CMK (cell line): ENCODE results near the gene PRSS38.

Source experiments
- DNase-seq: peaks from one replicate; pipeline ENCODE4 v3.0.0-alpha.2; 2010; ENCODE audit warnings: low read depth

PRSS38 gene

DNA sequence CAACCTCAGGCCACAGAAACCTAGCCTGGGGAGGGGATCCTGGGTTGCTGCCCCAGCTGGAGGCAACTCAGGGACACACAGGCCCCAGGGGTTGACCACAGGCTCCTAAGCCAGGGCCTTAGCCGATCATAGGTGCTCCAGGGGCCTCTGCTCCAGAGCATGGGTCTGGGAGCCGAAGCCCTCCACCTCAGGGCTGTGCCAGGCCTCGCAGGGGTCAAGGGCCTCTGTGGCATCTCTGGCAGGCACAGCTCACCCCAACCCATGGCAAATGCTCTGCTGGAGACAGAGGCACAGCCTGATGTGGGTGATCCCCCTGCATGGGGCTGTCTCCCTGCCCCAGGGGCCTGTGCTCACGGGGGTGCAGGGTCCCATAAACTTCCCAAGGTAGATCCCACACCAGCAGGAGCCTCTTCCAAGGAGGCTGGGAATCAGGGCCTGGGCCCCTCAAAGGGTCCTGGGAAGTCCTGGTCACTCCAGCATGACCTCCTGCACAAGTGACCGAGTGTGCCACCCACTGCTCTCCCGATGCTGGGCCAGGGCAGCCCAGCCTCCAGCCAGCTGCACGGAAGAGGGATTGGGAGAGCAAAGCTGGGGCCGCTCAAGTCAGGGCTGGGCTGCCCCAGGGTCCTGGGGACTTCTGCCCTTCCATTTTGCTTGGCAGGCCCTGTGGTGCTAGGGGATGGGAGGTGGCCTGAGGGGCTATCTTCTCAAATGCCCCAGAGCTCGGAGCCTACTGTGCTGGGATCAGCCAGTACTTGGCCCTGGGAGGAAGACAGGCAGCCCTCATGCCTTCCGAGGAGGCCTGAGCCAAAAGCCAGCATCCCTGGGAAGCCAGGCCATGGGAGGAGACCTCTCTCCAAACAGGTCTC lies 22.2 kb upstream of the PRSS38 start:
- DNase-seq: no peak

DNA sequence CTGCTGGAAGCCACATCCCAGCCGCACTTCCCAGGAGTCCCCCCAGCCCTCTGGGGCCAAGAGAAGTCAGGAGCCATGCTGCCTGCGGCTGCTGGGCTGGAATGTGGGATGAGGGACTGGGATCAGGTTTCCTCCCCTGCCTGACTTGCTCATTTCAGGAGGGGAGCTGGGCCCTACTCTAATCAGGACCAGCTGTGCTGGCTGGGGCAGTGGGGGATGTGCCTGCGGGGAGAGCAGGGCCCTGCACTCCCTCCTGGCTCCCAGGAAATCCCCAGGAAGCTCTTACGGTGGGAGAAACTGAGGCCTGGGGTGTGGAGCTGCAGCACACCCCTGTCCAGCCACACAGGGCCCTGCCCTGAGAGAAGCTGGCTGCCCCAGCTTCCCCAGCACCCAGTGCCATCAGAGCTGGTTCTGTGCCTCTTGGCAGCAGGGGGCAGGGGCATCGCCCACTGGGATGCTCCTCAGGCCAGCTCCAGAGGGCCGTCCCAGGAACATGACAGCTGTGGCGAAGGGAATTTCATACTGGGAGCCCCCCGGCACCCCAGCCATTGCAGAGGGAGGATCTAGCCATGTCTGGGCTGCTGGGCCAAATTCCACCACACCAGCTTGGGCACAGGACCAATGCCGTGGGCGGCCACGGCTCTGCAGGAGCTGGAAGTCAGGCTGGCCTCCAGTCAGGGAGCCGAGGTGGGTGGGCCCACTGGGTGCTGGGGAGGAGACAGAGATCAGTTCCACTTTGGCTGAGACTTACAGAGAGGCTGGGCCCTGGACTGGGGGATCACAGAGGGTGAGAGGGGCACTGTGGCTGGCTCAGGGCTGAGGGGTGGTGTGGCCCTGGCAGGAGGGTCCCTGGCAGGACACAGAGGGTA lies 21.3 kb upstream of the PRSS38 start:
- no peak for DNase-seq

DNA sequence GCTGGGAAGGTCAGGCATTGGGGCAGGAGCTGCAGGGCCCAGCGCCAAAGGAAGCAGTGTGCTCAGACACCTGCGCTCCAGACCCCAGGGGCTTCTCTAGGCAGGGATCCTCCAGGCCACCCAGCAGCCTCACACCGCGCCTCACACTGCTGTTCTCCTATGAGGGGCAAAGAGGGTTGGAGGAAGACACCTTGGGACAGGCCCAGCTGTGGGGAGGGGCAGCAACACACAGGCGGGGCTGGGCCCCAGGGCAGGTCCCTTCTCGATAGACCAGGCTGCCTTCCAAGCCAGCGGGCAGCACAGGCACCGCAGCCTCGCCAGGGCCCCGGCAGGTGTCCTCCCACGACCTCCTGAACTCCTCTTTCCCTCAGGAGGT lies 20.7 kb upstream of the PRSS38 start:
- no peak for DNase-seq

DNA sequence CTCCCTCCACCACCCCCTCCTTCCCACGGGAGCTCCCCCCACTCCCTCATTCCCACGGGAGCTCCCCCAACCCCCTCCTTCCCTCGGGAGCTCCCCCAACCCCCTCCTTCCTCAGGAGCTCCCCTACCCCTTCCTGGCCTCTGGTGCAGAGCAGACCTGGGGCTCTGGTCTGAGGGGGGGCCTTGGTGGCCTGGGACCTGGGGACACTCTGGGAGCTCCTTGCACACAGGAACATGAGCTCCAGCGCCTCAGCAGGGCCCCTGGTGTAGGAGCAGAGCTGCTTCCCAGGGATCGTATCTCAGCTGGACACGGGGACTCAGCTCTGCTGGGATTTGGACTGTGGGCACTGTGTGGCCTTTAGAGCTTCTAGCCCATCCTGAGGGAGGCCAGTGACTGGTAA lies 19.7 kb upstream of the PRSS38 start:
- DNase-seq: no peak

DNA sequence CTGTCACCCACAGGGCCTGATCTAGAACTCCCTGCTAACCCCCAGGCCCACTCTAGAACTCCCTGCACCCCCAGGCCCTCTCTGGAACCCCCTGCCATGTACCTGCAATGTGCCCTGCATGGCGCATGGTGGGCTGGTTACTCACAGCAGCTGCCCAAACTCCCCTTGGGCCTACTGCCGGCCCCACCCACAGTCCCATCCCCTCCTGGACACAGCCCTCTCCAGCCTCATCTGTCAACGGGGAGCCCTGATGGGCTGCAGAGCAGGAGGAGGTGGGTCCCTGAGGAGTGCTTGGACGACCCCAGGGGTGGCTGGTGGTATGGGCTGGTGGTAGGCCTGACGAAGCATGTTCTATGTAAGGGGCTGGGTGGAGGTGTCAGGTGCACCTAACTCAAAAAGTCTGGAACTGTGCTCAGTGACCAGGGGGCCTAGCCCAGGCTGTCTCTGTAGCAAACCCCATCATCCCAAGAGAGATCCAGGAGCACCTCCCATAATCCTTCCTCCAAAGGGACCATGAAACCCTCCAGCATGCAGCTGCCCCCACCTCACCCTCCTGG lies 19.0 kb upstream of the PRSS38 start:
- no peak for DNase-seq

DNA sequence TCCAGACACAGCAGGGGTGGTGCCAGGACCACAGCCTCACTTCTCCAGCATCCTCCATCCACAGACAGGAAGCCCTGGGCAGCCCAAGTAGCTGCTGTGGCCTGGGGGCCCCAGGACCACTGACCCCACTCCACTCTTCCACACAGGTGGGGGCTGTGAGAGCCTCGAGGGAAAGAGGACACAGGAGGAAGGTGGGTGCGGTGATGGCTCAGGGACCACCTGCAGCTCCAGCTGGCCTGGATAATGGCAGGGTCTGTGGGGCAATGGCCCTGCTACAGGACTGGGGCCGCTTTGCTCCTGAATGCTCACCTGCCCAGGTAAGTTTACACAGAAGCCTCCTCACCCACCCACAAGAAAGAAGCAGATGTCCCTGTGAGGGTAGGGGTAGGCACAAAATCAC lies 18.3 kb upstream of the PRSS38 start:
- no peak for DNase-seq

DNA sequence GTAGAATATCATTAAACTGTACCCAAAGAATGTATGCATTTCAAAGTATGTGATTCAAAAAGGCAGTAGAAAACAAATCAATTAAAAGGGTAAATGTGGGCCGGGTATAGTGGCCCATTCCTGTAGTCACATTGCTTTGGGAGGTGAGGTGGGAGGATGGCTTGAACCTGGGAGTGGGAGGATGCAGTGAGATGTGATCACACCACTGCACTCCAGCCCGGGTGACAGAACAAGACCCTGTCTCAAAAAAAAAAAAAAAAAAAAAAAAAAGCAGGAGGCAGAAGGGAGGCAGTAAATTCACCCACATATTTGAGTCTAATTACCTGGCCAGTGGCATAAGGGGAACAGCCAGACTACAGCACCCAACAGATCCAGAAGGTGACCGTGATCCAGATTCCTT lies 17.9 kb upstream of the PRSS38 start:
- DNase-seq: no peak

DNA sequence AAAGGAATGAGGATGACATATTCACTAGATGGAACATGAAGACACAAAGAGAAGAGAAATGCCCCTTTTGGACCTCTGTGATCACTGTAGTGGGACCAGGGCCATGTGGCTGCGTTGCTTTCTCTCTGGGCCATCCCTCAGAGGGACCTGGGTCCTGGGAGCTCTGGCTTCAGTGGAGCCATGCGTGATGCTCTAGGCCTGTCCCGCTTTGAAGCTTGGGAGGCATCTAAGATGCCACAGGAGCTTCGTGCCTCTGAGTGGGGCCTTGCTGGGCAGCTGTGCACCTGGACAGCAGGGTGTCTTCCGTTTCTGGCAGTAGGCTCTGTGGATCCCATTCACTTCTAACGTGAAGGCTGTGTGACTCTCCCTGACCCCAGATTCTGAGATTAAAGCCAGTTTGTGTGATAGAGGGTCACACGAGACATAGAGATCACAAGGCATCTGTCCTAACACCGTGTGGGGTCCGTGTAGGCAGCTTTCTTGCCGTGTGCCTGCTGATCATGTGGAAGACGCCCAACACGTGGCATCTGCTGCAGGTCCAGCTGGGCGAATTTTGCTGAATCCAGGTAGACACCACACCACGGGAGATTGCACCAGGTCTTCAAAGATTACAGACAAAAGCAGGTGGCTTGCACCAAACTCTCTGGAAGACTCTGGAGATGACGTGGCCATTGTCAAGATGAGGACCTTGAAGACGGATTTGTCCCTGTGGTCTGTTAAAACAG lies 17.2 kb upstream of the PRSS38 start:
- no peak for DNase-seq

DNA sequence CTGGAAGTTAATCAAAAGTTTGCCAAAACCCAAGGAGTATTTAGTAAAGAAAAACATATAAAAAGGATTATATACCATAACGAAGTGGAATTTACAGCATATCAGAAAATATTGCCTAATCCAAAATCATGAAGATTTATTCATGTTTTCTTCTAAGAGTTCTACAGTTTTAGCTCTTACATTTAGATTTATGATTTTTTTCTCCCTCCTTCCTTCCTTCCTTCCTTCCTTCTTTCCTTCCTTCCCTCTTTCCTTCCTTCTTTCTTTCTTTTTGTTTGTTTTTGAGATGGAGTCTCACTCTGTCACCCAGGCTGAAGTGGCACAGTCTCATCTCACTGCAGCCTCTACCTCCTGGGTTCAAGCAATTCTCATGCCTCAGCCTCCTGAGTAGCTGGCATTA lies 15.7 kb upstream of the PRSS38 start:
- no peak for DNase-seq

DNA sequence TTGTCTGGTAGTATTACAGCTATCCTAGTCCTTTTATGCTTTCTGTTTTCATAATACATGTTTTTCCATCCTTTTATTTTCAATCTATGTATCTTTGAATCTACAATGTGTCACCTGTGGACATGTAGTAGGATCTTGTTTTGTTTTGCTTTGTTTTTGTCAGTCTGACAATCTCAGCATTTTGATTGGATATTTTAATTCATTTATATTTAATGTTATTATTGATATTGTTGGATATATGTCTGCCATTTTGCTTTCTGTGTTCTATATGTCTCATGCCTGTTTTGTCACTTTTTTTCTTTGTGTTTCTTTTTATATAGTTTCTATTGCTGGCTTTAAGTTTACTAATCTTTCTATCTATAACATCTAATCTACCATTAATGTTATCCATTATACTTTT lies 11.5 kb upstream of the PRSS38 start:
- DNase-seq: no peak

DNA sequence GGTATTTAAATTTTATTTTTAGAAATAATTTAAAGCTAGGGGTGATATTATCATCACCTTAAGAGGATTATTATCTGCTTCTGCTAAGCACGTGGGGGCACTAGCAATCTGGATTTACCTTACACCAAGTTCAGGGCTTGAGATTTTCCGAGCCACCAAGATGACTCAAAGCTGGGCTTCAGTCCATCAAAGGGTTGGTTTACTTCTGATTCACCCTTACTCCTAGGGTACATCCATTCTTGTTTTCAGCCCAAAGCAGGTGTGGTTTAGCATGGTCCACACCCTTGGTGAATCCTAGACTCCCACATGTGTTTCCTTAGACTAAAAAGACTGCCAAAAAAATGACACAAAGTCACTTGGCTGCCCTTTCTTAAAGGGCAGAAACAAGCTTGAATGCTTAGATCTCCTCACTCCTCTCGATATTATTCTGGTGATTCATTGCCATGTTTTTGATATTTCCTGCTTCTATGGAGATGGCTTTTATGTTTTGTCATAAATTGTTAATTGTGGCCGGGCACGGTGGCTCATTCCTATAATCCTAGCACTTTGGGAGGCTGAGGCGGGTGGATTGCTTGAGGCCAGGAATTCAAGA lies 9.8 kb upstream of the PRSS38 start:
- DNase-seq: no peak

DNA sequence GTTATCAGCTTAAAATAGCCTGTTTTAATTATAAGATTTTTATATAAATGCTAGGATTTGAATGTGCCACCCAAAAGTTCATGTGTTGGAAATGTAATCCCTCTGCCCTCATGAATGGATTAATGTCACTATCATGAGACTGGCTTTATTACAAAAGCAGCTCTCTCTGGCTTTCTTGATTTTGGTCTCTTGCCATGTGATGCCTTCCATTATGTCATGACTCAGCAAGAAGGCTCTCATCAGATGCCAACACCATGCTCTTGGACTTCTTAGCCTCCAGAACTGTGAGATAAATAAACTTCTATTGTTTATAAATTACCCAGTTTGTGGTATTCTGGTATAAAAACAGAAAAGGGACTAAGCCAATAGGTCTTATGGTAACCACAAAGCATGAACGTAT lies 6.9 kb upstream of the PRSS38 start:
- no peak for DNase-seq

DNA sequence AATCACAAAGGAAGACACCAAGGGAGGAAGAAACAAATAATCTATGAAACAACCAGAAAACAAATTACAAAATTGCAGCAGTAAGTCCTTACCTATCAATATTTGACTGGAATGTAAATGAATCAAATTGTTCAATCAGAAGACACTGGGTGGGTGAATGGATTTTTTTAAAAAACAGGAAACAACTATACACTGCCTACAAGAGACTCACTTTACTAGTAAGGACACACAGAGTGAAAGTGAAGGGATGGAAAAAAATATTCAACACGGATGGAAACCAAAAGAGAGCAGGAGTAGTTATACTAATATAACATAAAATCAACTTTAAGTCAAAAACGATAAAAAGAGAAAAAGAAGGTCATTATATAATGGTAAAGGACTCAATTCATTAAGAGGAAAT lies 6.4 kb upstream of the PRSS38 start:
- no peak for DNase-seq

DNA sequence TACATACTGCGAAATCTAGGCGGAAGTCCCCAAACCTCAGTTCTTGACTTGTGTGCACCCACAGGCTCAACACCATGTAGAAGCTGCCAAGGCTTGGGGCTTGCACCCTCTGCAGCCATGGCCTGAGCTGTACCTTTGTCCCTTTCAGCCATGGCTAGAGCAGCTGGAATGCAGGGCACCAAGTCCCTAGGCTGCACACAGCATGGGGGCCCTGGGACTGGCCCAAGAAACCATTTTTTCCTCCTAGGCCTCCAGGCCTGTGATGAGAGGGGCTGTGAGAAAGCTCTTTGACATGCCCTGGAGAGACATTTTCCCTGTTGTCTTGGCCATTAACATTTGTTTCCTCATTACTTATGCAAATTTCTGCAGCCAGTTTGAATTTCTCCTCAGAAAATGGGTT lies 1.5 kb upstream of the PRSS38 start:
- no peak for DNase-seq

DNA sequence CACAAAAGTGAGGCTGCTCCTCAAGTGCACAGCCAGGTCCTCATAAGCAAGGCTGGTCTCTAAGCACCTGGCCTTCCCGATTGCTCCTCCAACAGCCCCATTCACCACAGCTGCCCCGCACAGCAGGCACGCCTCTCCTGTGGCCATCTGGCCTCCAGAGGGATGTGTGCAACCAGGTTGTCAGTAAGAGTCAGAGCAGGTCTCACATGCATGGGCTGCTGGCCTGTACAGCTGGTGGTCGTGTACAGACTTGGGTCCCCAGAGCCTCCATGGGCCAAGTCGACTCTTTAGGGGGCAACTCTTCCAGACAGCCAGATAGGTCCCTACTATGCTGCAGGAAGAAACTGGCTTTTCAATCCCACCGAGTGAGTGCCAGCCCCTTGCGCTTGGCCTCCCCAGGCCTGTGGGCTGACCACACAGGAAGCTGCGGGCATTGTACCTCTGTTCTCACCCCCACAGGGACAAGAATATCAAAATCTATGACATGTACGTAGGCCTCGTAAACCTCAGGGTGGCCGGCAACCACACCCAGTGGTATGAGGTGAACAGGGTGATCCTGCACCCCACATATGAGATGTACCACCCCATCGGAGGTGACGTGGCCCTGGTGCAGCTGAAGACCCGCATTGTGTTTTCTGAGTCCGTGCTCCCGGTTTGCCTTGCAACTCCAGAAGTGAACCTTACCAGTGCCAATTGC lies 1.4 kb downstream of the PRSS38 start:
- no peak for DNase-seq

DNA sequence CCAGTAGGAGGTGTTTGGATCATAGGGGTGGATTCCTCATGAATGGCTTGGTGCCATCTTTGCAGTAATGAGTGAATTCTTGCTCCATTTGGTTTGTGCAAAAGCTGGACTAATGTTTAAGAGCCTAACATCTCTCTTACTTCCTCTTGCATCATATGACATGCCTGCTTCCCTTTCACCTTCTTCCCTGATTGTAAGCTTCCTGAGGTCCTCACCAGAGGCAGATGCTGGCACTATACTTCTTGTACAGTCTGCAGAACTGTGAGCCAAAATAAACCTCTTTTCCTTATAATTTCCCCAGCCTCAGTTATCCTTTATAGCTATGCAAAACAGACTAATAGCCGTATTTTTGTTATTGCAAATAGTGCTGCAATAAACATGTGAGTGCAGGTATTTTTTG lies 8.1 kb downstream of the PRSS38 start:
- DNase-seq: no peak

DNA sequence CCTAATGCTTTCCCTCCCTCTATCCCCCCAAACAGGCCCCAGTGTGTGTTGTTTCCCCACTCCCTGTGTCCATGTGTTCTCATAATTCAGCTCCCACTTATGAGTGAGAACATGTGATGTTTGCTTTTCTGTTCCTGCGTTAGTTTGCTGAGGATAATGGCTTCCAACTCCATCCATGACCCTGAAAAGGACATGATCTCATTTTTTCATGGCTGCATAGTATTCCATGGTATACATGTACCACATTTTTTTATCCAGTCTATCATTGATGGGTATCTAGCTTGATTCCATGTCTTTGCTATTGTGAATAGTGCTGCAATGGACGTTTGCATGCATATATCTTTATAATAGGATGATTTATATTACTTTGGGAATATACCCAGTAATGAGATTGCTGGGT lies 8.7 kb downstream of the PRSS38 start:
- DNase-seq: no peak

DNA sequence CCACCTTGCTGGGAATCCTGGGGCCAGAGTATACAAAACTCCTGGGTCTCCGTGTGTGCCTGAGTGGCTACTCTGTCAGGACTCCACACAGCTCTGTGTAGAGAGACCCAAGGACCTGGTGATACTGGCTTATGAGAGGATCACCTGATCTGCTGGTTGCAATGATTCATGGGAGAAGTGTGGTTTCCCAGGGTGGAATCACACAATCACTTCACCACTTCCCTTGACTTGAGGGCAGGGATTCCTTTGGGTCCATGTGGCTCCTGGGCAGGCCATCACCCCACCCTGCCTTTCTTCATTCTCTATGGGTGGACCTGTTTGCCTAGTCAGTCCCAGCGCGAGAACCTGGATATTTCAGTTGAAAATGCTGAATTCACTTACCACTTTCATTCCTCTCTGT lies 13.3 kb downstream of the PRSS38 start:
- DNase-seq: no peak

DNA sequence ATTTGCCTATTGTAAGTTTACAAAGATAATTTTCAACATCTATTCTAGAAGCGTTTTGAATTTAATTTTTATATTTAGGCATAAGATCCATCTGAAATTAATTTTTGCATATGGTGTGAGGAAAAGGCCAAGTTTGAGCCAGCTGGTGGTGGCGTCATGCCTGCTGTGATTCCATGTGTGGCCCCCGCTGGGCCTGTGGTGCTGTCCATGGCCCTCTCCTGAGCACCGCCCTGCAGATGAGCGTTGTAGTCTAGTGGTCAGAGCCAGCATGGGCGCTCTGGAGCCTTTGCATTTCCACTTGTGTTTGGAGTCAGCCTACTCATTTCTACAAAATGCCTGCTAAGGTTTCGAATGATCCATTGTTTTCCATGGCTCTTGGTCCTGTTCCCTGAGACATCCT lies 22.7 kb downstream of the PRSS38 start:
- DNase-seq: no peak

DNA sequence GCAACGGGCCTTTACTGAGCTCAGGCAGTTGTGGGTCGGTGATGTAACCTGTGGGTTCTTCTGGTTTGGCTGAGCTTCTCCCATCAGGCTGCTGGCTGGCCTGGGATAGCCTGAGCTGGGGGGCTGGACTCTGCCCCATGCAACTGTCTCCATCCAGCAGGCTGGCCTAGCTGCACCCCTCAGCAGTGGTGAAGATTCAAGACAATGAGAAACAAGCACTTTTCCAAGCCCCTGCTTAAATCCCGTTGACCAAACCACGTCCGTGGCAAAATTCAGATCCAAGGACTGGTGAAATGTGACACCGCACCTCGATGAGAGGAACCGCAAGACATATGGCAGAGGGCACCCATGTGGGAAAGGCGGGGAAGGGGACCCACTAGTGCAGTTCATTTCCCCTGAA lies 25.6 kb downstream of the PRSS38 start:
- DNase-seq: no peak
